Measurements from ENCODE around the gene CSH1. TPM values are rescaled to one million over a fixed set of nuclear protein-coding genes. Genes with fewer than 3 reads are reported as not detected.
"Not testable (repeated sequence)": the region's sequence is repeated elsewhere in the genome, so short reads cannot be mapped to it uniquely, and the experiment has no call there.

The CSH1 gene
- total and polyA plus RNA-seq, 11 donors = not detected

DNA sequence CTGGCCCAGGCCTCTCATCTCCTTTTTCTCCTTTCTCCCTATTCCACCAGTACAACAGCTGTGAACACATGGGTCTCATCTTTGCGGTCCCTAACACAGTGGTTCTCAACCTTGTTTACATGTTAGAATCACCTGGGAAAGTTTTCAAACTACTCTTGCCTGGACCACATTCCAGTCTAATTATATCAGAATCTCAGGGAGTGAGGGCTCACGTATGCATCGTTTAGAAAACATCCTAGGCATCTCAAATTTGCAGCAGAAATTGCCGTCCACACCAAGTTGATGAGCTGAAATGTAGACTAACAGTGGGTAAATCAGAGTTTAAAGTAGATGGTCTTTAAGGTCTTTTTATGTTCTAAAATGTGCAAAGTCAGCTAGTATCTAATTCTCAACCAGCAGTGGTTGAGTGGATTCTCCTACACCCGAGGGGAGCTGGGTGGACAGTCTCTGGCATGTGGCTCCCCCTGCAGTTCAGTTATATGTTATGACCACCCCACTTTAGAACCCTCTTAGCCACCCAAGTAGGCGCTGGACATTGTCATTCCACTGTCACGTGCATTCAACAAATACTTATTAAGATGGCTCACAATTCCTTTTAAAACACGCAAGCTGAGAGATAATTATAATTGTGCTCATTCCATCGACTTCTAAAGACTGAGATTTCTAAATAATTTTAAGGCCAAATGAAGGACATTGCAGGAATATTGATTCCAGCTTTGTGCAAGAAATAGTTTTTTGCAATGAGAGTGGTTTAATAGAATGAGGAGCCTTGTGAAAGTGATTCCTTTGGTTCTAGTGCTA is 26.7 kb downstream of the CSH1 start:
- TF ChIP-seq, protein P1, sequence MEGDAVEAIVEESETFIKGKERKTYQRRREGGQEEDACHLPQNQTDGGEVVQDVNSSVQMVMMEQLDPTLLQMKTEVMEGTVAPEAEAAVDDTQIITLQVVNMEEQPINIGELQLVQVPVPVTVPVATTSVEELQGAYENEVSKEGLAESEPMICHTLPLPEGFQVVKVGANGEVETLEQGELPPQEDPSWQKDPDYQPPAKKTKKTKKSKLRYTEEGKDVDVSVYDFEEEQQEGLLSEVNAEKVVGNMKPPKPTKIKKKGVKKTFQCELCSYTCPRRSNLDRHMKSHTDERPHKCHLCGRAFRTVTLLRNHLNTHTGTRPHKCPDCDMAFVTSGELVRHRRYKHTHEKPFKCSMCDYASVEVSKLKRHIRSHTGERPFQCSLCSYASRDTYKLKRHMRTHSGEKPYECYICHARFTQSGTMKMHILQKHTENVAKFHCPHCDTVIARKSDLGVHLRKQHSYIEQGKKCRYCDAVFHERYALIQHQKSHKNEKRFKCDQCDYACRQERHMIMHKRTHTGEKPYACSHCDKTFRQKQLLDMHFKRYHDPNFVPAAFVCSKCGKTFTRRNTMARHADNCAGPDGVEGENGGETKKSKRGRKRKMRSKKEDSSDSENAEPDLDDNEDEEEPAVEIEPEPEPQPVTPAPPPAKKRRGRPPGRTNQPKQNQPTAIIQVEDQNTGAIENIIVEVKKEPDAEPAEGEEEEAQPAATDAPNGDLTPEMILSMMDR (IDR thresholded peaks at IDR 0.05) = peak in 2 of 12 donors; percentile 7 to 9

DNA sequence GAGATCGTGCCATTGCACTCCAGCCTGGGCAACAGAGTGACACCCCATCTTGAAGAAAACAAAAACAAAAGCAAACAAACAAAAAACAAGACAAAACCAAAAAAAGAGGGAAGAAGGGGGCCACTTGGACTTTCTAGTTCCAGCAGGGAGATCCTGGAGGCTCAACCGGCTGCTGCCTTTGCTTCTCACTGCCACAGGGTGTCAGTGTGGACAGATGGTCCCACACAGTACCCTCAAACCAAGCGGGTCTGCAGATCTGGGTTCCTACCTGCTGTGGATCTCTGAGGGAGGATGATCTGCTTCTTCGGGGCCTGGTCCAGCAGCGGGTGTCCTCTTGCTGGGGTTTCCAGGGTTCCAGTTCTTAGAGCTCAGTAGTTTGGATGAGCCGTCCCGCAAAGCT is 29.7 kb downstream of the CSH1 start:
- WGBS, 4 donors = 77 to 85% (median 80%) methylated on average over 7 of the region's 7 CpGs
- not testable (repeated sequence) for DNase-seq

More for the DNA sequence above, 26.7 kb downstream of the CSH1 start:
- intact Hi-C loops (cut with DNase I); H3K9me3 ChIP-seq; H3K4me1 ChIP-seq; H3K36me3 ChIP-seq; H3K27me3 ChIP-seq; H3K4me3 ChIP-seq; H3K27ac ChIP-seq; DNase-seq: not testable (repeated sequence)
- 41 to 60% (median 53%) methylated on average over 9 of the region's 9 CpGs for WGBS, 4 donors
- peak in 1 of 4 donors; percentile 38 for ATAC-seq

DNA sequence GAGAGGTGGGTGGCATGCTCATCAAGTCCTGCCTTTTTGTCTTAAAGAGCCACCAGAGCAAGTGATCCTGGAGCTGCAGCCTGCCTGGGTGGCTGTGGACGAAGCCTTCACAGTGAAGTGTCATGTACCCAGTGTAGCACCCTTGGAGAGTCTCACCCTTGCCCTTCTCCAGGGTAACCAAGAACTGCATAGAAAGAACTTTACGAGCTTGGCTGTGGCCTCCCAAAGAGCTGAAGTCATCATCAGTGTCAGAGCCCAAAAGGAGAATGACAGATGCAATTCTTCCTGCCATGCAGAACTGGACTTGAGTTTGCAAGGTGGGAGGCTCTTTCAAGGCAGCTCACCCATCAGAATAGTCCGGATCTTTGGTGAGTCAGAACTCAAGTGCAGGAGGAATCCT is 37.1 kb downstream of the CSH1 start:
- ATAC-seq (no peak), DNase-seq (no peak)
- H3K27me3 ChIP-seq = no peaks in the 10 kb centered on the region
- no peak overlapping the region for H3K4me3 ChIP-seq
- TF ChIP-seq, protein P1 (IDR thresholded peaks at IDR 0.05) = no peak
- TF ChIP-seq POLR2A (IDR thresholded peaks at IDR 0.05) = no peak
- no peak overlapping the region for H3K27ac ChIP-seq
- intact Hi-C loops (cut with DNase I) = no loop called here
- 86 to 100% (median 88%) methylated on average over 2 to 3 of the region's 3 CpGs for WGBS, 4 donors
- H3K36me3 ChIP-seq = no peaks in the 10 kb centered on the region
- H3K4me1 ChIP-seq = no peaks in the 10 kb centered on the region
- no peaks in the 10 kb centered on the region for H3K9me3 ChIP-seq

More for the DNA sequence above, 29.7 kb downstream of the CSH1 start:
- H3K9me3 ChIP-seq; H3K36me3 ChIP-seq; H3K4me1 ChIP-seq; intact Hi-C loops (cut with DNase I); H3K4me3 ChIP-seq; H3K27ac ChIP-seq; H3K27me3 ChIP-seq: not testable (repeated sequence)
- peak in 2 of 4 donors; percentile 42 to 58 for ATAC-seq

DNA sequence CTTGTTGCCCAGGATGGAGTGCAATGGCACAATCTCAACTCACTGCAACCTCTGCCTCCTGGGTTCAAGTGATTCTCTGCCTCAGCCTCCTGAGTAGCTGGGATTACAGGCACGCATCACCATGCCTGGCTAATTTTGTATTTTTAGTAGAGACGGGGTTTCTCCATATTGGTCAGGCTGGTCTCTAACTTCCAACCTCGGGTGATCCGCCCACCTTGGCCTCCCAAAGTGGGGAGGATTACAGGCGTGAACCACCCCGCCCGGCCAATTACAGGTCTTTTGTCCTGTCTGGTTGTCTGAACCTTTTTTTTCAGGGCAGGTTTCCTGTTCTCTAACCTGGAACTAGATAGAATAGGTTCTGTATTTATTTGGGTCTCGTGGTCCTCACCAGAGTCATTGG is 39.9 kb downstream of the CSH1 start:
- WGBS, 4 donors = 91 to 93% (median 93%) methylated on average over 8 of the region's 8 CpGs
- H3K4me1 ChIP-seq; H3K36me3 ChIP-seq; H3K4me3 ChIP-seq; ATAC-seq; intact Hi-C loops (cut with DNase I); H3K27ac ChIP-seq; H3K9me3 ChIP-seq; DNase-seq; H3K27me3 ChIP-seq: not testable (repeated sequence)

DNA sequence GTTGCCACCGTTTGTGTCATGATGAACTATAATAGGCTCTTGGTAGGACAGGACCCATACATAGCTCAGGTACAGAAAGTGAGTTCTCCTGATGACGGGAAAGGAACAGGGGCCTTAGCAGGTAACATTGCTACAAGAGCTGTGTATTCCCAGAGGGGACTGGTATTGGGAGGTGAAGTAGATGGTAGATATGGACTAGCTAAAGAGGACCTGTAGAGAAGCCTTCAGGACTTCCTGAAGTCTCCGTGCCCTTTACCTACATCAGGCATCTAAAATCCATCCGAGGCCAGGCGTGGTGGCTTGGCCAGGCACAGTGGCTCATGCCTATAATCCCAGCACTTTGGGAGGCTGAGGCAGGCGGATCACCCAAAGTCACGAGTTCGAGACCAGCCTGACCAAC is 41.2 kb downstream of the CSH1 start:
- DNase-seq (no peak), ATAC-seq (no peak)
- H3K4me3 ChIP-seq = no peak overlapping the region
- H3K27ac ChIP-seq = no peak overlapping the region
- intact Hi-C loops (cut with DNase I) = no loop called here
- WGBS, 4 donors = 85 to 92% (median 90%) methylated on average over 5 to 8 of the region's 8 CpGs
- no peaks in the 10 kb centered on the region for H3K27me3 ChIP-seq
- TF ChIP-seq, protein P1 (IDR thresholded peaks at IDR 0.05) = no peak
- no peak for TF ChIP-seq POLR2A (IDR thresholded peaks at IDR 0.05)
- no peaks in the 10 kb centered on the region for H3K36me3 ChIP-seq
- H3K4me1 ChIP-seq = no peaks in the 10 kb centered on the region
- no peaks in the 10 kb centered on the region for H3K9me3 ChIP-seq
